DOHH2 (cell line): Measurements from ENCODE around the gene FEV.

Experiments
- CTCF ChIP-seq: fragments of 200-600 bp; sonication (generic); IDR thresholded peaks from one replicate; pipeline ENCODE4 v1.5.1; 2014; ENCODE audit warnings: antibody characterized with exemption, mild to moderate bottlenecking, low read depth, low read length; ENCODE audit not compliant: poor library complexity, severe bottlenecking
- EZH2phosphoT487 ChIP-seq: fragments of 200-600 bp; sonication (generic); IDR thresholded peaks from 2 replicates; pipeline ENCODE4 v1.6.1; 2017; ENCODE audit warnings: borderline replicate concordance, mild to moderate bottlenecking, antibody characterized with exemption, low read length, moderate library complexity, mixed read lengths

- TF ChIP-seq CTCF (peak; percentile 89), EZH2phosphoT487 (no peak)
Observed at GRCh38 chr2:218995972-218996711, 11.2 kb upstream of the FEV start.
